Stomach smooth muscle (tissue), 2 donors: ENCODE results near the gene PBX3.

Experiments used
- H3K27ac ChIP-seq: one replicate; pipeline ENCODE4 v1.7.0; 2013; ENCODE audit warnings: mild to moderate bottlenecking, low read length, inconsistent platforms
- H3K27me3 ChIP-seq, 2 donors: one replicate each; pipeline ENCODE4 v1.7.0; 2013; ENCODE audit warnings: low read length in 2 of 2; ENCODE audit not compliant: insufficient read depth in 2 of 2, control insufficient read depth in 1 of 2
- H3K36me3 ChIP-seq, 2 donors: one replicate each; pipeline ENCODE4 v1.7.0; 2013; ENCODE audit warnings: low read length in 2 of 2; ENCODE audit not compliant: control insufficient read depth in 2 of 2, insufficient read depth in 2 of 2
- H3K4me1 ChIP-seq: one replicate; pipeline ENCODE4 v1.7.0; 2013; ENCODE audit warnings: low read length; ENCODE audit not compliant: control insufficient read depth, insufficient read depth
- H3K4me3 ChIP-seq, 2 donors: one replicate each; pipeline ENCODE4 v1.7.0; 2013; ENCODE audit warnings: low read length in 2 of 2
- H3K9ac ChIP-seq, 2 donors: one replicate each; pipeline ENCODE4 v1.7.0; 2013; ENCODE audit warnings: low read length in 2 of 2, mild to moderate bottlenecking in 1 of 2
- H3K9me3 ChIP-seq, 2 donors: one replicate each; pipeline ENCODE4 v1.7.0; 2013; ENCODE audit warnings: low read length in 2 of 2; ENCODE audit not compliant: control insufficient read depth in 2 of 2
- donor health status: healthy.
- donor health status: Pancreatic carcinoma.

Gene PBX3

DNA sequence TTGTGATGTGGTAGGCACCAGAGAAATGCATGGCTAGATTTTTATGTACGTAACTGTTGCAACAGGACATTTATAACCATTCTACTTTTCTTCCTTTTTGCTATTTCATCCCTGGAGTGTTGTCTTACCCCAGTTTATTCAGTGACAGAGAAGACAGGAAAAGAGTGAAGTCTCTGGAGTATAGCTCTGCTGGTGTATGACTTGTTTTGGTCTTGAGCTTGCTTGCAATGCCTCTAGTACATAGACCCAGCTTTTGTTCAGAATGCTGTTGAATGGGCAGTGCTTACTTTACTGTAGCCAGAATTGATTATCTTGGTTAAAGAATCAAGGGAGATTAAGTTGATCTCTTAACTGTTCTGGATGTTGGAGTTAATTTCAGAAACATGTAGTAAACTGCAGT, 94.3 kb downstream of the PBX3 start:
- Histone ChIP-seq H3K4me1 (peaks cover 3% of the 10 kb centered on the region), H3K36me3 (no peaks in the 10 kb centered on the region), H3K9me3 (no peaks in the 10 kb centered on the region), H3K27me3 (no peaks in the 10 kb centered on the region), H3K27ac (no peak overlapping the region), H3K9ac (no peak overlapping the region), H3K4me3 (no peak overlapping the region)

DNA sequence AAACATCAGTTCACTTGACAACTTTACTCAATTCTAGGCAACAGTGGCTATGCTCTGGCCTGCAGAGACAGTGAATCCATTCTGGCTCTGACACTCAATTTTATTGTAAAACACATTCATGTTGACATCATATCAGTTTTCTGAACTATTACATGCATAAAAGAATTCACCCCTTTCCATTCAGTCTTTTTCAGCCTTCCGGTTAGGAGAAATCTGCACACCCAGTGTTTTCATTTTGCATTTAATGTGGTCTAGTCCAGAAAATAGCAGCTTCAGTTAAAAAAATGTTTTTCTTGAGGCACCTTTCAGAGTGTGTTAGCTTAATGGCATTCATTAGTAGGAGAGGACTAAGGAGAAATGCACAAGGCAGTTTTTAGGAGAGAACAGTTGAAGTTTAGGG, 95.1 kb downstream of the PBX3 start:
- Histone ChIP-seq H3K4me1 (peaks cover 3% of the 10 kb centered on the region), H3K9ac (no peak overlapping the region), H3K36me3 (no peaks in the 10 kb centered on the region), H3K27ac (peak overlapping the region; percentile 12), H3K4me3 (peak overlapping the region in 1 of 2 donors; percentile 16), H3K27me3 (no peaks in the 10 kb centered on the region), H3K9me3 (no peaks in the 10 kb centered on the region)

DNA sequence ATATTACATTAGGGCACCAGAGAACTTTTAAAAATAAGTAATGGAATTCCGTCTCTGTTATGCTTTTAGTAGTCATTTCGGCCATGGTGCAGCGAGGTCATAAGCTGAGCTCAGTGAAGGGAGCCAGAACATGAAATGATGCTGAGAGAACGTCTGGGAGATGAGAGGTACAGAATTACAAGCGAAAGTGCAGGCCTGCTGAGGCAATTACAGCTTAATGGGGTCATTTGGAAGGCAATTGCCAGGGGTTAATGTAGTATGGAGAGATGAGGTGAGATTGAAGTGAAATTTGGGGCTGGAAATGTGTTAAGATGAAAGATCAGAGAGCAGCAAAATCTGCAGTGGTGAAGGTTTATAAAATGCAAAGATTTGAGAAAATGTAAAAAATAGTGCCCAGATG, 96.5 kb downstream of the PBX3 start:
- Histone ChIP-seq H3K36me3 (no peaks in the 10 kb centered on the region), H3K4me1 (peaks cover 3% of the 10 kb centered on the region), H3K9ac (no peak overlapping the region), H3K4me3 (peak overlapping the region in 1 of 2 donors; percentile 47), H3K27me3 (no peaks in the 10 kb centered on the region), H3K9me3 (no peaks in the 10 kb centered on the region), H3K27ac (peak overlapping the region; percentile 7)

DNA sequence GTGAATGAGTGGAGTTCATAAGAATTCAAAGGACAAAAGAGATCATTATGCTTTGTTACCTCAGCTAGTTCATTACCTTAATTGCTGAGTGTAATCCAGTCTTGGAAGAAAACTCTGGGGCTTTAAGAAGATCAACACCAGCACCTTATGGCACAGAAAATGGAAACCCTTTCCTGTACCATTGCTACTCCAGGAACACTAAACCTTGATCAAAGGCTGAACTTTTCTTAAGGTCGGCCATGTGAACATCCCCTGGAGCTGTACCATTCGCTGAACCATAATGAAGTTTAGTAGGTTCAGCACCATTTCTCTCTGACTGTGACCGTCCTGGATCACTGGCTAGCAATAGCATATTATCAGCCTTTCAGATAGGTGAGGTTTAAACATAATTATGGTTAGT, 97.4 kb downstream of the PBX3 start:
- H3K27me3 ChIP-seq, result no peaks in the 10 kb centered on the region
- no peak overlapping the region for H3K9ac ChIP-seq
- no peak overlapping the region for H3K27ac ChIP-seq
- peaks cover 3% of the 10 kb centered on the region for H3K4me1 ChIP-seq
- H3K9me3 ChIP-seq, result no peaks in the 10 kb centered on the region
- H3K4me3 ChIP-seq, result no peak overlapping the region
- no peaks in the 10 kb centered on the region for H3K36me3 ChIP-seq

DNA sequence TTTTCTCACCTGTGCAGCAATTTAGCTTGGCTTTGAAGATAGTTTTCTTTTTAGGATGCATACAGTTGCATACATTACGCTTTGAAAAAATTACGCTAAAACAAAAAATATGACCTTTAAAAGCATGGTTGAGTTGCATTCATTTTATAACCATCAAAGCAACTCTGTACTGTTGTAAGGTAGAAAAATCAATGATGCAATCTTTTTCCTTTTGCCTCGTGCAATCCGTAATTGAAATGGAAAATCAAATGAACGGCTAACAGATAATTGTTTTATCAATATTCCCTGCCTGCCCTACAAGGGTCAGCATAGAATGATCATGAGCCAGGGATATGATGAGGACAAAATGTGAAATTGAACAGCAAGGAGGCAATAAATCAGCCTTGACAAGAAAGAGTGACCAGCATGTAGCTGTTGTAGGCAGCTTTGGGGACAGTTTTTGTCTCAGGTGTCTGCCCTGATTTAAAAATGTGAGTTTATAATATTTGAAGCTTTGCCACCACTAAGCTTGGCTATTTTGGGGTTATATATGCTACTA, 98.2 kb downstream of the PBX3 start:
- no peaks in the 10 kb centered on the region for H3K27me3 ChIP-seq
- H3K36me3 ChIP-seq, result no peaks in the 10 kb centered on the region
- H3K4me1 ChIP-seq, result peaks cover 3% of the 10 kb centered on the region
- no peak overlapping the region for H3K4me3 ChIP-seq
- H3K9ac ChIP-seq, result no peak overlapping the region
- H3K9me3 ChIP-seq, result no peaks in the 10 kb centered on the region
- no peak overlapping the region for H3K27ac ChIP-seq

DNA sequence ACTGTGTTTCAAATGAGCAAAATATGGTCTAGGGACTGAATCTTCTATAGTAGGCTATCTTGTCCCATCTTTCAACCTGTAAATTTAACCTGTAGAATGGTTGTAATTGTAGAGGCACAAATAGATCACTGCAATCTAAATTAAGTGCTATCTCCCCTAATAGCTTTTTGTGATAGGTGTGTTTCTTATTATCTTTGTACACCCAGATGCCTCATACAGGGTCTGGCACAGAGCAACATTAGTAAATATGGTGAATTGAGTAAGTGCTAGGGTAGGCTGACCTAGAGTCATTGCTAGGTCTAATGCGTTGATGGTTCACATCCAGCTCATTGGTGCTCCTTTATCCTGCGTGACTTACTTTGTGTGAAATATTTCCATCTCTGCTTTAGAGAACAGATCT, 100.6 kb downstream of the PBX3 start:
- Histone ChIP-seq H3K9ac (no peak overlapping the region), H3K27me3 (no peaks in the 10 kb centered on the region), H3K4me3 (no peak overlapping the region), H3K4me1 (peaks cover 3% of the 10 kb centered on the region), H3K36me3 (no peaks in the 10 kb centered on the region), H3K9me3 (no peaks in the 10 kb centered on the region), H3K27ac (no peak overlapping the region)

DNA sequence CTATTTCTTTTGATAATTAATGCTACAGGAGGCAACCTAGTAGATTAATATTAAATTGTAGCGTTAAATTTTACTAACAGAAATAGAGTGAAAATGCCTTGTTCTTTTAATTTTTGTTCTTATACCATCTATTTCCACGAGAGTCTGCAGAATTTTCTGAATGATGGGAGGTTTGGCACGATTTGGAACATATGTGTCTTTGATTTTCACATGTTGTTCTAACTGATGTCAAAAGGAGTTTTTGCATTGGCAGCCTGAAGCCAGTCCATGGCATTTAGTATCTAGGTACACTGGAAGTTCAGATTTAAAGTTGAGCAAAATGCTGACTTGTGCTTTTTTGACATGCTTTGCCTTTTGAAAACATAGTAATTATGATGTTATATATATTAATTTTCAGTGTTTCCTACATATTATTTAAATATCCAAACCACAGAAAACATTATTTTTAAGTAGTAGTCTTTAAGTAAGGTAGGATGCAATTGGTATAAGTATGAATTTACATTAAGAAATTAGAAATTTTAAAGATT, 103.0 kb downstream of the PBX3 start:
- Histone ChIP-seq H3K4me1 (no peaks in the 10 kb centered on the region), H3K27me3 (no peaks in the 10 kb centered on the region), H3K4me3 (no peak overlapping the region), H3K9me3 (no peaks in the 10 kb centered on the region), H3K9ac (no peak overlapping the region), H3K27ac (no peak overlapping the region), H3K36me3 (no peaks in the 10 kb centered on the region)

DNA sequence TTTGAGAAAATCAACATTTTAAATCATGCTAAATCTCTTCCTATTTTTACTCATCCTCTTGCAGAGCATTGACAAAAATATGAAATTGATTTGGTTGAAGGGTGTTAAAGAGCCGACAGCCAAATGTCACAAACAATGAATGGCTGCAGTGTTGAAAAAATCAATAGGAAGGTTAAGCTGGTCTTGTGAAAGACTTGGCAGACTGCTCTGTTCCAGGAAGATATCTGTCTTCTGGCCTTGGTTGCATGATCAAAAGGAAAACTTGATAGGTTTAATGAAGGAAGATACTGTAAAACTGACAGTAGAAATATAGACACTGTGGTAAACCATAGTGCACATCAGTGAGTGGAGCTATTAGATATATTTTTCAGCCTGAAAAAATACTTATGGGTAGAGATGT, 103.6 kb downstream of the PBX3 start:
- H3K9me3 ChIP-seq, result no peaks in the 10 kb centered on the region
- no peaks in the 10 kb centered on the region for H3K27me3 ChIP-seq
- H3K9ac ChIP-seq, result no peak overlapping the region
- H3K4me3 ChIP-seq, result no peak overlapping the region
- H3K4me1 ChIP-seq, result no peaks in the 10 kb centered on the region
- no peaks in the 10 kb centered on the region for H3K36me3 ChIP-seq
- H3K27ac ChIP-seq, result no peak overlapping the region

DNA sequence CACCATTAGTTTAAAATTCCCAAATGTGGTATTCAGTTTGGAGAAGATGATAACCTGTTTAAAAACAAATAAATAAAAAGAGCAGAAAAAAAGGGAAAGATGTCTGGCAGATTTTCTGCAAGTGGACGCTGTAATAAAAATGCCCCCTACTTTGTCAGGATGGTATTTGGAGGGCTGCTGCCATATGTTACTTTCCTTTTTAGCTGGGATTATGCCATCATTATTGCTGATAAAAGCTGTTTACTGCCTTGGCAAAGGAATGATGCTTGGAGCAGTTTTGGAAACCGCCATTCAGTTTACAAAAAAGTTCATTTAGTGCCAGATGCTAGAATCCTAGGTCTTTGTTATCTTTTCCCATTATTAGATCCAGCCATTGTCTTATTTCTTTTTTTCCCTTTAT, 104.8 kb downstream of the PBX3 start:
- no peaks in the 10 kb centered on the region for H3K36me3 ChIP-seq
- no peaks in the 10 kb centered on the region for H3K4me1 ChIP-seq
- no peak overlapping the region for H3K4me3 ChIP-seq
- H3K27ac ChIP-seq, result no peak overlapping the region
- no peaks in the 10 kb centered on the region for H3K9me3 ChIP-seq
- no peaks in the 10 kb centered on the region for H3K27me3 ChIP-seq
- H3K9ac ChIP-seq, result no peak overlapping the region

DNA sequence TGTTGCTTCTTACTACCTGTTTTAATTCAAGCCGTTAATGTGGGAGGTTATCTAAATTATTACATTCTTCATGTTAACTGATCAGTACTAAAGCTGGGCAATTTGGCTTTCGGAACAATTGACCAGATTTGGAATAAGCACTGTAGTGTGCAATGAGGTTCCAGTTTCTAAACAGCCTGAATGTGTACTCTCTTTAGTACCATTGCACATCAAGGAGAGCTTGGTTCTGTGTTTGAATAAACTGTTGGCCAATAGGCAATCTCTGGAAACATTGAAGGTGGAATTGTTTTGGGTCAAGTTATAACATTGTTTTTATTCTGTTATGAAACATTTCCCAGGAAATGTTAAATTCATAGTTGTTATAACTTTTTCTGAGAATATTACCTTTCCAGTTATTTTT, 105.2 kb downstream of the PBX3 start:
- Histone ChIP-seq H3K4me1 (no peaks in the 10 kb centered on the region), H3K4me3 (no peak overlapping the region), H3K36me3 (no peaks in the 10 kb centered on the region), H3K27ac (no peak overlapping the region), H3K27me3 (no peaks in the 10 kb centered on the region), H3K9ac (no peak overlapping the region), H3K9me3 (no peaks in the 10 kb centered on the region)

DNA sequence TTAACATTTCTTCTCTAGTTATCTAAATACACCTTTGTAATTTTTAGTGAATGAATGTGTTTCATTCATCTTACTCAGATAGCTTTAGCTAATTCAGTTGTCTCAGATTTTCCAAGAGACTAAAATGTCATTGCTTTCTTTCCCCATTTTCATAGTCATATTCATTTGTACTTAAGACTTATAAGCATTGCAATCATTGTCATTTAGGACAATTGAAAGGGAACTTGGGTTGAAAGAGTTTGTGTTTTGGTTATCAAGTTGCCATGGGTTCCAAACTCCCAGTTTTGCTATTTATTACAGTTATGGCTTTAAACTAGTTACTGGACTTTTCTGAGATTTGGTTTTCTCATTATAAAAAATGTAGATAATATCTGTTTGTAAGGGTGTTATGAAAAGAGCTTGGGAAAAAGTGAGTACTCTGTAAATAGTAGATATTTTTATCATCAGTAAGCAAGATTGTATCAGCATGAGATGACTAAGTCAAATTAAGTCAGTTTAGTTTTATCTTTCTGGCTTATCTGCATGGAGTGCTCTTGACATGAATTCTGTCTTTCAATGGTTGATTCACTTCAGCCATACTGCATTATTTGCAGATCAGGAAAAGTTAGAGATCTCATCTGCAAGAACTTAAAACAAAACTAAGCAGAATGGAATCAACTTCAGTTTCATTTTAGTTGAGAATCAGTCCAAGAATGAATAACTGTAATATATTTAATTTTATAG, 107.5 kb downstream of the PBX3 start:
- no peak overlapping the region for H3K9ac ChIP-seq
- H3K9me3 ChIP-seq, result no peaks in the 10 kb centered on the region
- H3K27ac ChIP-seq, result no peak overlapping the region
- H3K27me3 ChIP-seq, result no peaks in the 10 kb centered on the region
- H3K4me1 ChIP-seq, result no peaks in the 10 kb centered on the region
- H3K36me3 ChIP-seq, result no peaks in the 10 kb centered on the region
- H3K4me3 ChIP-seq, result no peak overlapping the region
